ENCODE measurements around the gene VAT1L.

The VAT1L gene

GRCh38 chr16:77788181-77789084 is at the start of gene VAT1L:
TSS of gene VAT1L (plus strand) at chr16:77788564. CDS start at chr16:77788683, 119 bp downstream.
- no peak for DNase-seq

- no peak for DNase-seq
Observed at GRCh38 chr16:77738706-77739558, 49.4 kb upstream of the VAT1L start.

- DNase-seq: no peak
Observed at GRCh38 chr16:77739559-77739892, 48.8 kb upstream of the VAT1L start.

GRCh38 chr16:77744141-77744540 is 44.2 kb upstream of the VAT1L start:
- DNase-seq: no peak

- DNase-seq: no peak
Observed at GRCh38 chr16:77745972-77746371, 42.4 kb upstream of the VAT1L start.

GRCh38 chr16:77748421-77749005 is 39.9 kb upstream of the VAT1L start:
- DNase-seq: no peak

- no peak for DNase-seq
Observed at GRCh38 chr16:77749415-77749814, 38.9 kb upstream of the VAT1L start.

- no peak for DNase-seq
Observed at GRCh38 chr16:77758046-77758445, 30.3 kb upstream of the VAT1L start.

GRCh38 chr16:77758508-77758907 is 29.9 kb upstream of the VAT1L start:
- no peak for DNase-seq

GRCh38 chr16:77759201-77759600 is 29.2 kb upstream of the VAT1L start:
- no peak for DNase-seq

GRCh38 chr16:77759821-77760220 is 28.5 kb upstream of the VAT1L start:
- DNase-seq: no peak

GRCh38 chr16:77760800-77761199 is 27.6 kb upstream of the VAT1L start:
- DNase-seq: no peak

GRCh38 chr16:77761204-77761603 is 27.2 kb upstream of the VAT1L start:
- DNase-seq: no peak

GRCh38 chr16:77762262-77762661 is 26.1 kb upstream of the VAT1L start:
- DNase-seq: no peak

GRCh38 chr16:77763994-77764393 is 24.4 kb upstream of the VAT1L start:
- no peak for DNase-seq

- no peak for DNase-seq
Observed at GRCh38 chr16:77767211-77767610, 21.2 kb upstream of the VAT1L start.

- no peak for DNase-seq
Observed at GRCh38 chr16:77767826-77768225, 20.5 kb upstream of the VAT1L start.

- DNase-seq: no peak
Observed at GRCh38 chr16:77775911-77776909, 12.2 kb upstream of the VAT1L start.

- DNase-seq: no peak
Observed at GRCh38 chr16:77777745-77778144, 10.6 kb upstream of the VAT1L start.

- DNase-seq: no peak
Observed at GRCh38 chr16:77780378-77780837, 8.0 kb upstream of the VAT1L start.

GRCh38 chr16:77781091-77781490 is 7.3 kb upstream of the VAT1L start:
- no peak for DNase-seq

- DNase-seq: no peak
Observed at GRCh38 chr16:77782694-77783093, 5.7 kb upstream of the VAT1L start.
